HG02885 (cell line): Measurements from ENCODE around the gene TENT4A.
"Not testable (repeated sequence)": the region's sequence is repeated elsewhere in the genome, so short reads cannot be mapped to it uniquely, and the experiment has no call there.

Source experiments
- ATAC-seq: cut with Tn5 transposase; IDR thresholded peaks from one replicate; pipeline ENCODE4 v1.9.1; 2021; ENCODE audit warnings: mild to moderate bottlenecking; ENCODE audit not compliant: unreplicated experiment, poor library complexity

TENT4A gene

DNA sequence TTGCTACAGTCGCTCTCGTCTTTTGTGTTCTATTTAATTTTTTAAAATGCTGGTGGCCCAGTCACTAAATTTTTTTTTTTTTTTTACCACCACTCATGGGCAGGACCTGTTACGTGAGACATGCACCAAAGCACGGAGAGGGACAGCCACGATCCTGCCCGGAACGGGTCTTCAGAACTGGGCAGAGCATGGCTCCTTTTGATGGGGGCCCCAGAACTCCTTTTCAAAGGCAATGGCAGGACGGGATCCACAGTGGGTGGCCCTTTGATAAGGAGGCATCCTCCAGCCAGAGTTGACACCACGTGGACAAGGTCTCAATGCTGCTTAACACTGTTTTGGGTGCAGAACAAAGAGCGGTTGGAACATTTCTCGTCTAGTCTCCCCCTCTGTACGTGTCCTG lies 50.0 kb downstream of the TENT4A start:
- ATAC-seq, result no peak

DNA sequence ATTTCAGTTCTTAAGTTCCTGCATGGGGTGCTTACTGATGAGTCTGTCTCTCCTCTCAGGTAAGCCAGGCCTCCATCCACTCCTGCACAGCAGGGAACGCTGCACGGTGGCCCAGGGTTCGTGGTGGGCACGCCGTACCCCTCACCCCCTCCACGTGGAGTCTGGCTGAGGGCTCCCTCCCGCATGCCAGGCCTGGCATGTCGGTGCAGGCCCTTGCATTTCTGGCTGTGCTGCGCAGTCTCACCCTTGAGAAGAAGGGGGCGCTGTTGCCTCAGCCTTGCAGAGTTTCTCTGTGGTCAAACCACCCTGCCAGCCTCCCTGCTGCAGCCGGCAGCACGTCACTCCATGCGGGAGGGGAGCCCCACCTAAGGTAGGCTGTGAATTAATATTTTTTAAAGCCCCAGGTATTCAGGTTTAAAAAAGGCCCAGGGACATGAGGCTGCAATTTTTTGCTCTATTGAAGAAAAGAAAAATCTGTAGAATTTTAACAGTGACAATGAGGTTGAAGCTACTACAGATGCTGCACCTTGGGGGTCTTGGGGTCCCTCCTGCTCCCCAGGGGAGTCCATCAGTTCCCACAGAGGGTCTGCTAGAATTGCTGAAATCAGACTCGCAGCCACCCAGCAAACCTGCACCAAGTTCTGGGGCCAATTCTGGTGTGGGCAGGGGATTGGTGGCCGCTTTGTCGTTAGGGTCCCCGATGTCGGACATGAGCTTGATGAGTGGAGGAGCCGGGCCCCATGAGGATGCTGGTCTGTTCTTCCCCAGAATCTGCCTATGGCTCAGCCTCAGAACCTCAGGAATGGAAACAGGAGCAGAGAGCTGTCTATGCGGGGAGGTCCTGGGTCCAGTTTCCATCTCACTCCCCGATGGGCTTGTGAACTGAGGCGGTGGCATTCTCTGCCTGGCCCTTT lies 52.6 kb downstream of the TENT4A start:
- peak; percentile 86 for ATAC-seq

DNA sequence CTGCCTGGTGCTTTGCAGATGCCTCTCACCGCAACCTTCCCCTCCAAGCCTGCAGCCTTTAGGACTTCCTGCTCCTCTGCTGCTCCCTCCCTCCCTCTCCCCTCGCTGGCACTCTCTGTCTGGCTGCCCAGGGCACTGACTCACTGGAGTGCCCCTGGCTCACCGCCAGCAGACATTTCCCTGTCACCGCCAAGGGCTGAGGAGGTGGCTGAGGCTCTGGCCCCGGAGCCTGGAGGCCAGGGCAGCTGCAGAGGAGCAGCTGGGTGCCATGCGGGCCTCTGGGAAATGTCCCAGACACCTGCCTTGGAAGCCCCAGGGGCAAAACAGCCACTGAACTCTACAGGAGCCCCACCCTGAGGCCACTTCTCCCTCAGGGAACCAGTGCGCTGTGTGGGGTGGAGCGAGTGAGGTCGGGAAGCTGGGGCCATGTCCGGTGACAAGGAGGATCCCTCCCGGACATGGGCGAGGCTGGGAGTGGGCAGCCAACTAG lies 53.4 kb downstream of the TENT4A start:
- ATAC-seq, result no peak

DNA sequence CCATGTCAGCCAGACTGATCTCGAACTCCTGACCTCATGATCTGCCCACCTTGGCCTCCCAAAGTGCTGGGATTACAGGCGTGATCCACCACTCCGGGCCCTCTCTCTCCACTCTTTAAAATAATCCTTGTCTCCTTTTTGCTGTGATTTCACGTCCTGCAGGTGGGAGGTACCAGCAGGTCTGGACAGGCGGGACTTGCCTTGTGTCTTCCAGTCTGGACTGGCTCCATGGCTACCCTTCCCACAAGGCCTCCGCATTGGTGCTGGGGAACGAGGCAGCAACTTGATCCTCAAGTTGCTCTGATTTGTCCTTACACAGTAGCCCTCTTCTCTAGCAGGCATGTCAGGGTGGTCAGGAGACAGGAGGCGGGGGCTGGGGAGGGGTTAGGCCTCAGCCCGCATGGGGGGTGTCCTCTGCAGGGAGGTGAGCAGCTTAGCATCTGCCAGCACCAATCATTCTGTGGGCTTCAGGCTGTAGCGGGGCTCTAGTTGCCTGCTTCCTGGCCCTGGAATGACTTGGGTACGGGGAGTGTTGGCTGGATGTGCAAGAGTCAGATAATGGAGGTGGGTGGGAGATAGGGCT lies 54.3 kb downstream of the TENT4A start:
- no peak for ATAC-seq

DNA sequence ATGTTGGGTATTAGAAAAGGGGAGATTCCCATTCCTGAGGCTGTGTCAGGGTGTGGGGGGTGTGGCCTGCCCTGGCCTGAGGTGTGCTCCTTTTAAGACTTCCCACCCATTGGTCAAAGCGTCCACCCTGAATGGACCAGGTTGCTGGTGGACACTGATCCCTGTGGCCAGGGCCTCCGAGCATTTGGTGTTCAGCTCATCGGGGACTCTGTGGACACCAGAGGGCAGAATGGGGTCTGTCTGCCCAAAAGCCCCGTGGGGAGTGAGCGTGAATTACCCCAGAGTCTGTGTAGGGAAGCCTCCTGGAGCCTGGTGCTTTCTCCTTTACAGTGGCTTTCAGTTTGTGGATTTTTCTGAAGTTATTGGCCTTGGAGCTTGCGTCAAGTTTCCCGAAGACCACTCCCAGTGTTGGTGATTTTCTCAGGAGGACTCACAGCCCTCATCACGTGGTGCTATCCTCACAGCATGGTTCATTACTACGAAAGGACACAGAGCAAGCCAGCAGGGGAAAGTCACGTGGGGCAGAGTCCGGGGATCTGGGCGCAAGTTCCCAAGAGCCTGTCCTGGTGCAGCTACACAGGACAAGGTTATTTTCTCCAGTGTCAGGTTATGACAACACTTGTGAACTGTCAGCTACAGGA lies 55.5 kb downstream of the TENT4A start:
- ATAC-seq, result no peak

DNA sequence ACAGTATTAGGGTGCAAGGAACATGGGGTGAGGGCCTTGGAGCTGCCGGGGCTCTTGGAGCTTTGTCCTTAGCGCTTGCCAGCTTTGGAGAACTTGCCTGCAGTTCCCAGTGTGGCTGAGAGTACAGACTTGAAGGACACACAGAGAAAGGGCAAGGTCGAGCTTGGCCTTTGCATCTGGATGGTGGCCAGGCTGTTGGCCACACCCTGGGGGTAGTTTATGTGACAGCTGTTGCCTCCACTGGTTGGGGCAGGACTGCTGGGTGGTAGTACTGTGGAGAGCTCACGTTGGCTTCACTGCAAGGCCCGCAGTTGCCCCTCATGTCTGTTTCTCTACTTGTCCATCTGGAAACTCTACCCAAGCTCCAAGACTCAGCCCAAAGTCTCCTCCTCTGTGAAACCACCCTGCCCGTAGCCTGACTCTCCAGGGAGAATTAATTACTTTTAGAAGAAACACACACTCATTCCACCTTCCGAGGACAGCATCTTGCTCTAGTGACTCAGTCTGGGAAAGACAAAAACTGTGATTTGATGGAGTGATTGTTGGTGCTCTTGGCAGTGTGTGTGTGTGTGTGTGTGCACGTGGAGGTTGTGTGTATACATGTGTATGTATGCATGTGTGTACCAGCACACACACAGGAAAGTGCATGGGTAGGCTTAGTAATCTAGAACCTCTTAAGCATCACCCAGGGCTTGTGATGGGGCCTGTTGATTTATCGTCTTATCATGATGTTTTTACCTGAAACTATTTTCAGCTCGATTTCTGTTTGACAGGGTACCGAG lies 57.8 kb downstream of the TENT4A start:
- no peak for ATAC-seq

DNA sequence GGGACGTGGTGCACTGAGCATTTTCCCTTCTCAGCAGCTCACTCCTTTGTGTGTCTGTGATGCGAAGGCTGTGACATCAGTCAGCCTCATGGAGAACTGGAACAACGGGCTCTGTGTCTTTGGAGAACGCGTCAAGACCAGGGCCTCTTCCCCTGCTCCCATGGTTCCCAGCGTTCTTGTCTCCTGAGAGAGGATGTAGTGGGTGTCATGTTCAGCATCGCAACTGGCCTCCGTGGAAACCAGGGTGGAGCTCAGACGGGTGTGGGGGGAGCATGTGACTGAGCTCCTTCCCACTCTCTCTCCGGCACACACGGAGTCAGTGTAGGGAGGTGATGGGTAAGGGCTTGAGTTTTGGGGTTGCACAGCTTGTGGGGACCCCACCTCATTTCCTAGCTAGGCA lies 59.7 kb downstream of the TENT4A start:
- ATAC-seq, result no peak

DNA sequence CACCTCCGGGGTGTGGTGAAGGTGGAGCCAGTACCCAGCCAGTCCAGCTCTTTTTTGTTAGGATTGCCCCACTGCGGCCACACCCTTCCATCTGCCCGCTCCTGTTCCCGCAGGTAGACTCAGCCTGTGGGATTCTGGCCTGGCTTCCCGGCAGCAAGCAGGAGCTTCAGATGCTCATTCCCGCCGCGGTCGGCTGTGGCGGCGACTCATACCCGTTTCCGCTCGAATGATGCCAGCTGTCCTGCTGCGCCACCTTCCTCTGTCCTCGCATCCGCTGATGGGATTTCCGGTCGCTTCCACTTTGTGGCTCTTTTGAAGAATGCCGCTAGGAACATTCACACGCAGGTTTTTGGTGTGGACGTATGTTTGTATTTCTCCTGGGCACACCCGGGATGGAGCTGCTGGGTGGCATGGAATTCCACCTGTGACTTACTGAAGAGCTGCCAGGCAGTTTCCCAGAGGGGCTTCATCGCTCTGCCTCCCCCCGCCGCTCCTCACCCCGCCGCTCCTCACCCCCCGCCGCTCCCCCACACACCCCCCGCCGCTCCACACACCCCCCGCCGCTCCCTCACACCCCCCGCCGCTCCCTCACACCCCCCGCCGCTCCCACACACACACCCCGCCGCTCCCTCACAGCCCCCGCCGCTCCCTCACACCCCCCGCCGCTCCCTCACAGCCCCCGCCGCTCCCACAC lies 60.3 kb downstream of the TENT4A start:
- no peak for ATAC-seq

DNA sequence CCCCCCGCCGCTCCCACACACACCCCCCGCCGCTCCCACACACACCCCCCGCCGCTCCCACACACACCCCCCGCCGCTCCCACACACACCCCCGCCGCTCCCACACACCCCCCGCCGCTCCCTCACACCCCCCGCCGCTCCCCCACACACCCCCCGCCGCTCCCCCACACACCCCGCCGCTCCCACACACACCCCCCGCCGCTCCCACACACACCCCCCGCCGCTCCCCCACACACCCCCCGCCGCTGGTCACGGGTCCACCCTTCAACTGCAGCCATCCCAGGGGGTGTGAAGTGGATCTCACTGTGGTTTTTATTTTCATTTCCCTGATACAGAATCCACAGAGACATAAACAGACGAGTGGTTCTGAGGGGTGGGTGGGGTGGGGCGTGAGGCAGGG lies 61.0 kb downstream of the TENT4A start:
- ATAC-seq, result not testable (repeated sequence)

DNA sequence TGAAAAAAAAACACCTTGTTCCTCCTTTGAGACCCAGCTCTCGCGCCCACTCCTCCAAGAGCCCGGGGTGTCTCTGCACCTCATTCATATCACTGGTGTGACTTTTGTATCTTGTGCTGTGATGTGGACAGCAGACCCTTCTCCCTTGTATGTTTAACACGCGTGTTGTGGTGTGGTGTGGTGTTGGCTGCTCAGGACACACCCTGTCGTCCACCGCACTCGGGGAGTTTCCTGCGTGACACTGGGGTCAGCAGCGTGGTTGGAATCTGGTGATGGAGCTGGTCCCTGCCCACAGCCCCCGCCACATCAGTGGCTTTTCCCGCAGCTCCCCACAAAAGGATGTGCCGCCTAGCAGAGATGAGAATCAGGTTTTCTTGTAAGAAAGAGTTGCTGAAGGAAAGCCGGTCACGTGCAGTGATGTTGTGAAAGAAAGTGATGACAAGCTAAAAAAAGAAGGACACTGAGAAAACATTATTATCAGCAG lies 61.5 kb downstream of the TENT4A start:
- no peak for ATAC-seq

DNA sequence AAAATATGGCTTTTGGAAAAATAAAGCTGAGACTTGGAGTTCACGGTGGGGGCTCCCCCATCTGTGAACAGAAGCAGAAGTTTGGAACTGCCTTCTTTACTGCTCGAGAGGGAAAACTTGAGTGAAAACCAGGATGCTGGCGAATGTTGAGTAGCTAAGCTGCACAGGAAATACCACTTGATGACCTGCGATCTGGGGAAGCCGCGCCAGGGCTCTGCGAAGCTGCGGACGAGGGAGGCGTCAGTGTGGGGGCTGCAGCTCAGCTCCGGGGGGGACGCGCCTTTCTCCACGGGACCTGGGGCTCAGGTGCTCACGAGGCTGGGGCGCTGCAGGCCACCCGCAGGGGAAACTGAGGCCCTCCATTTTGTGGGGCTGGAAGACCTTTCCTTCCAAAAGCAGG lies 62.3 kb downstream of the TENT4A start:
- no peak for ATAC-seq

DNA sequence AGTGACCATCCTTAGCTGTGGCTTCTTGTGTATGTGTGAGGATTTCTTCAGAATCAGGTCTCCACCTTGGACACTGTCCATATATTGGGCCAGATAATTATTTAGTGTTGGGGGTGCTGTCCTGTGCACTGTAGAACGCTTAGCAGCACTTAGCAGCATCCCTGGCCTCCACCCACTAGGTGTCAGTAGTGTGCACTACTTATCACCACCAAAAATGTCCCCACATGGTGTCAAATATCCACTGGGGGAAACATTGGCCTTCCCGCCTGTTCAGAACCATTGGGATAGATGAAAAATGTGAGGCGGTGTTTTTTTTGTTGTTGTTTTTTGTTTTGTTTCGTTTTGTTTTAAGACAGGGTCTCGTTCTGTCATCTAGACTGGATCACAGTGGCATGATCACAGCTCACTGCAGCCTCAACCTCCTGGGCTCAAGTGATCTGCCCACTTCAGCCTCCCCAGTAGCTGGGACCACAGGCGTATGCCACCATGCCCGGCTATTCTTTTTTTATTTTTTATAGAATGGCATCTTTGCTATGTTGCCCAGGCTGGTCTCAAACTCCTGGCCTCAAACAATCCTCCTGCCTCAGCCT lies 67.7 kb downstream of the TENT4A start:
- peak; percentile 89 for ATAC-seq

DNA sequence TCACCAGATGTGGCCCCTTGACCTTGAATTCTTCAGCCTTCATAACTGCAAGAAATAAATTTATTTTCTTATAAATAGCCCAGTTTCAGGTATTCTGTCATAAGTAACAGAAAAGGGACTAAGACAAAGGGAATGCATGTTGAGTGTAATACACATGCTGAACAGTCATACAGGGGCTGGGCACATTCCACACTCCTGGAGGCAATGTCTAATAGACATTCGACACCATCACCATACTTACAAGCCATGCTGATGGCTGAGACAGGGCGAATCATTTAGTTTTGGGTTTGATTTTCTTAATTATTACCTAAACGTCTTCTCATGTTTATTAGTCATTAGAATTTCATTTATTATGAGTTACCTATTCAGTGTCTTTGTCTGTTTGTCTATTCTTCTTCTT lies 68.5 kb downstream of the TENT4A start:
- no peak for ATAC-seq

DNA sequence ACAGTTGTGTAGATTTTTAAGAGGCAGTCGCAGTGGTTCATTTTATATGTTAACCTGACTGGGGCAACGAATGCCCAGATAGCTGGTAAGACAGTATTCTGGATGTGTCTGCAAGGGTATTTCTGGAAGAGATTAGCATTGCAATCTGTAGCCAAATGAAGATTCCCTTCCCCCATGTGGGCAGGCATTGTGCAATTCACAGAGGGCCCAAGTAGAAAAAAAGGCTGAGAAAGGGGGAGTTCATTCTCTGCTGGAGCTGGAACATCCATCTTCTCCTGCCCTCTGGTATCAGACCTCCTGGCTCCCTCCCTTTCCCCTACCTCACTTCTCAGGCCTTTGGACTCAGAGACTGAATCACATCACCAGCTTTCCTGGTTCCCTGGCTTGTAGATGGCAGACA lies 70.6 kb downstream of the TENT4A start:
- no peak for ATAC-seq

DNA sequence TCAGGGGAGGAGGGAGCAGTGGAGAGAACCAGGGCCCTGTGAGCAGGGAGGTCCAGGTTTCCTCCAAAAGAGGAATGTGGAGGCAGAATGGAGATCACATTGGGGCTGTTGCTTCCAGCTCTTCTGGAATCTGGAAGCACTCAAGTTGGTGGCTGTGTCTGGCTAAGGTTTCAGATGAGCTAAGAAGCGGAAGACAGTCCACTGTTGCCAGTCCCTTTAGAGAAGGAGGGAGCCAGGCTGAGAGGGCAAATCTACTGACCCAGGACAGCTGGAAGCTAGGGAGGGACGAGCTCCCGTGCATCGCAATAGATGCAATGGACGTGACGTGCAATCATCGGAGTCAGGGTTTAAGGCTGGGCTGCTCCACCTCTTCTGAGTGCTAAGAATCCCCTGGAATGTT lies 71.2 kb downstream of the TENT4A start:
- ATAC-seq, result no peak

DNA sequence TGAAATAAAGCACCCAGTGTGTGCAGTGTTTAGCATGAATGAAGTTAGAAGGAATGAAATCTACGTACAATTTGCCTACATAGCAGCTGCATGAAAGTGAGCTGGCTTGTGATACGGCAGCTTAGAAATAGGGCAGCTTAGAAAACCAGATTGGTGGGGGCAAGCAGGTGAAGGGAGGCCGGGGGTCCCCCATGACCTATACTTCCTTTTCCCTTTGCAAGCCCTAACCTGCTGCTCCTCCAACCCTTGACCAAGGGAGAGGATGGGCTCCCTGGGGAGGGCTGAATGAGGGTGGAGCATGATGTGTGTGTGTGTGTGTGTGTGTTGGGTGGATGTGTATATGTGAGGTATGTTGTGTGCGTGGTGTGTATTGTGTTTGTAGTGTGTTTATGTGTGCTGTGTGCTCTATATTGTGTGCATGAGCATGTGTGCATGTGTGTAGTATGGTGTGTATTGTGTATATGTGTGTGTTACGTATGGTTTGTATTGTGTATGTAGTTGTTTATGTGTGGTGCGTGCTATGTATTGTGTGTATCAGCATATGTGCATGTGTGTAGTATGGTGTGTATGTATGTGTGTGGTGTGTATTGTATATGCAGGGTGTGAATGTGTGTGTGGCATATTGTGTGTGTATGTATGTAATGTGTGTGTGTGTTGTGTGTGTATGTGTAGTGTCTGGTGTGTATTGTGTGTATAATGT lies 72.1 kb downstream of the TENT4A start:
- ATAC-seq, result no peak

DNA sequence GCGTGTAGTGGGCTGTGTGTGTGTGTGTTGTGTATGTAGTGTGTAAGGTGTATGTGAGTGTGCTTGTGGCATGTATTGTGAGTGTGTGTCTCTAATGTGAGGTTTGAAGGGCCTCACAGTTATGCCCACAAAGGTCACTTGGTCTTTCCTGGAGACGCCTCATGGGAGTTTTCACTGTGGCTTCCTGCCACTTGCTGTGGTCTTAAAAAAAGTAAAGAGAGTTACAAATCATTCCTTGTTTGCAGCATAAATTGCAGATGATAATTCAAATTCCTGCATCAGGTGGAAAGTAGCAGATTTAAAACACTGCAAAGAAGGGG lies 72.6 kb downstream of the TENT4A start:
- ATAC-seq, result no peak

DNA sequence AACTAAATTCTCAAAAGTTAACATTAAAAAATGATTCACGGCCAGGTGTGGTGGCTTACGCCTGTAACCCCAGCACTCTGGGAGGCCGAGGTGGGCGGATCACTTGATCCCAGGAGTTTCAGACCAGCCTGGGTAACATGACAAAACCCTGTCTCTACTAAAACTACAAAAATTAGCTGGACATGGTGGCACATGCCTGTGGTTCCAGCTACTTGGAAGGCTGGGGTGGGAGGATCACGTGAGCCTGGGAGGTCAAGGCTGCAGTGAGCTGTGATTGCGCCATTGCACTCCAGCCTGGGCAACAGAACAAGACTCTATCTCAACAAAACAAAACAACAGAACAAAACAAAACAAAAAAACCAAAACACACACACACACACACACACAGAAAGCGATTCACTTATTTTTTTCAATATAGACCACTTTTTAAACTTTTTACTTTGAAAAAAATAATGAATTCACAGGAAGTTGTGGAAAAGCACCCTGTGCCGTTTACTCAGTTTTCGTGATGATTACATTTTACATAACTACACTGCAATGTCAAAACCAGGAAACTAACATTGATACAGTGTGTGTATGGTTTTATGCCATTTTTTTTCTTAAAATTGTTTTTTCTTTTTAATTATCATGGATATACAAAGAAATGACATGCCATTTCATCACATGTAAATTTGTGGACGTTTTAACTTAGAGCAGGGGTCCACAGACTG lies 73.7 kb downstream of the TENT4A start:
- no peak for ATAC-seq
